Suprapubic skin (tissue), 4 donors: ENCODE measurements around the gene AFAP1L2. TPM values are rescaled to one million over a fixed set of nuclear protein-coding genes. Genes with fewer than 3 reads are reported as not detected.

Source experiments
- DNase-seq, 2 donors: peaks; one replicate each; pipeline ENCODE4 v3.0.0-alpha.2; 2019; ENCODE audit warnings: low spot score in 2 of 2
- H3K27ac ChIP-seq: fragments of 200-600 bp; sonication (generic); one replicate; pipeline ENCODE4 v1.5.1; 2019
- H3K27me3 ChIP-seq: fragments of 200-600 bp; sonication (generic); one replicate; pipeline ENCODE4 v1.5.1; 2019
- H3K36me3 ChIP-seq: fragments of 200-600 bp; sonication (generic); one replicate; pipeline ENCODE4 v1.5.1; 2019
- H3K4me1 ChIP-seq: fragments of 200-600 bp; sonication (generic); one replicate; pipeline ENCODE4 v1.5.1; 2019
- H3K4me3 ChIP-seq: fragments of 200-600 bp; sonication (generic); one replicate; pipeline ENCODE4 v1.5.1; 2019; ENCODE audit warnings: mild to moderate bottlenecking
- H3K9me3 ChIP-seq: fragments of 200-600 bp; sonication (generic); one replicate; pipeline ENCODE4 v1.5.1; 2019
- EP300 ChIP-seq: sonication (generic); formaldehyde crosslinking; IDR thresholded peaks from one replicate; pipeline ENCODE4 v1.6.1; 2017; ENCODE audit warnings: antibody characterized with exemption
- POLR2A ChIP-seq, 2 donors: fragments of 450-650 bp; IDR thresholded peaks; one replicate each; pipeline ENCODE4 v1.6.1; 2017; ENCODE audit warnings: antibody characterized with exemption in 2 of 2, mild to moderate bottlenecking in 2 of 2, moderate library complexity in 2 of 2
- POLR2AphosphoS5 ChIP-seq, 3 donors: sonication (generic); formaldehyde crosslinking; IDR thresholded peaks; one replicate each; pipeline ENCODE4 v1.6.1; 2017; ENCODE audit warnings: antibody characterized with exemption in 3 of 3
- WGBS: methylation state at CpG from one replicate; pipeline ENCODE4 v1.1.5; 2018; 5-methylcytosine and 5-hydroxymethylcytosine counted together
- total RNA-seq, 4 donors: library from RNA; depleted of rRNA; stranded (reverse); fragments of >200 nt; gene quantifications; one replicate each; pipeline ENCODE4 v1.1.0, GENCODE V29; 2016
- TF ChIP-seq, protein P1 (sequence below), 2 donors: fragments of 200-600 bp in 1 of 2; fragments of 450-650 bp in 1 of 2; sonication (generic) in 1 of 2; IDR thresholded peaks; one replicate each; pipeline ENCODE4 v1.5.1; 2016 to 2019; ENCODE audit warnings: antibody characterized with exemption in 2 of 2, mild to moderate bottlenecking in 1 of 2, moderate library complexity in 1 of 2

Gene AFAP1L2
- total RNA-seq, 4 donors from 2014 or later: 10.8 to 32.0 (median 15.7) TPM

DNA sequence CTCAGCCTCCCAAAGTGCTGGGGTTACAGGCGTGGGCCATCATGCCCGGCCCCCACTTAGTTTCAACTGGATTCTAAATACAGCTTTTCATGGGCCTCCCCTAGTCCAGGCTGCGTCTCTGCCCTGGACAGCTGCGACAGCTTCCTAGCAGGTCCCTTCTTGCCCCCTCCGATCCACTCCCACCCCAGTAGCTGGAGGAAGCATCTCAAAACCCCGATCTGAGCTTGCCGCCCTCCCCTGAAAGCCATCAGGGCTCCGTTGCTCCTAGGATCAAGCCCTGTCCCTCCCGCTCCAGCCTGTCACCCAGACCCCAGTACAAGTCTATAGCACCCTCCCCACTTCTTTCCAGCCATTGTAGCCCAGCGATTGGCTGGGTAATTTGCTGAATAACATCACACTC lies 100.7 kb downstream of the AFAP1L2 start:
- DNase-seq: peak in 1 of 2 donors; percentile 54
- WGBS: 73% methylated on average over 10 of the region's 10 CpGs
- H3K27me3 ChIP-seq: no peaks in the 10 kb centered on the region
- TF ChIP-seq, protein P1, sequence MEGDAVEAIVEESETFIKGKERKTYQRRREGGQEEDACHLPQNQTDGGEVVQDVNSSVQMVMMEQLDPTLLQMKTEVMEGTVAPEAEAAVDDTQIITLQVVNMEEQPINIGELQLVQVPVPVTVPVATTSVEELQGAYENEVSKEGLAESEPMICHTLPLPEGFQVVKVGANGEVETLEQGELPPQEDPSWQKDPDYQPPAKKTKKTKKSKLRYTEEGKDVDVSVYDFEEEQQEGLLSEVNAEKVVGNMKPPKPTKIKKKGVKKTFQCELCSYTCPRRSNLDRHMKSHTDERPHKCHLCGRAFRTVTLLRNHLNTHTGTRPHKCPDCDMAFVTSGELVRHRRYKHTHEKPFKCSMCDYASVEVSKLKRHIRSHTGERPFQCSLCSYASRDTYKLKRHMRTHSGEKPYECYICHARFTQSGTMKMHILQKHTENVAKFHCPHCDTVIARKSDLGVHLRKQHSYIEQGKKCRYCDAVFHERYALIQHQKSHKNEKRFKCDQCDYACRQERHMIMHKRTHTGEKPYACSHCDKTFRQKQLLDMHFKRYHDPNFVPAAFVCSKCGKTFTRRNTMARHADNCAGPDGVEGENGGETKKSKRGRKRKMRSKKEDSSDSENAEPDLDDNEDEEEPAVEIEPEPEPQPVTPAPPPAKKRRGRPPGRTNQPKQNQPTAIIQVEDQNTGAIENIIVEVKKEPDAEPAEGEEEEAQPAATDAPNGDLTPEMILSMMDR (IDR thresholded peaks at IDR 0.05): no peak
- TF ChIP-seq POLR2A (IDR thresholded peaks at IDR 0.05) (no peak), EP300 (no peak), POLR2AphosphoS5 (IDR thresholded peaks at IDR 0.05) (no peak)
- H3K36me3 ChIP-seq: peaks cover 21% of the 10 kb centered on the region
- peaks cover 26% of the 10 kb centered on the region for H3K4me1 ChIP-seq
- H3K4me3 ChIP-seq: no peak overlapping the region
- no peak overlapping the region for H3K27ac ChIP-seq
- H3K9me3 ChIP-seq: no peaks in the 10 kb centered on the region

DNA sequence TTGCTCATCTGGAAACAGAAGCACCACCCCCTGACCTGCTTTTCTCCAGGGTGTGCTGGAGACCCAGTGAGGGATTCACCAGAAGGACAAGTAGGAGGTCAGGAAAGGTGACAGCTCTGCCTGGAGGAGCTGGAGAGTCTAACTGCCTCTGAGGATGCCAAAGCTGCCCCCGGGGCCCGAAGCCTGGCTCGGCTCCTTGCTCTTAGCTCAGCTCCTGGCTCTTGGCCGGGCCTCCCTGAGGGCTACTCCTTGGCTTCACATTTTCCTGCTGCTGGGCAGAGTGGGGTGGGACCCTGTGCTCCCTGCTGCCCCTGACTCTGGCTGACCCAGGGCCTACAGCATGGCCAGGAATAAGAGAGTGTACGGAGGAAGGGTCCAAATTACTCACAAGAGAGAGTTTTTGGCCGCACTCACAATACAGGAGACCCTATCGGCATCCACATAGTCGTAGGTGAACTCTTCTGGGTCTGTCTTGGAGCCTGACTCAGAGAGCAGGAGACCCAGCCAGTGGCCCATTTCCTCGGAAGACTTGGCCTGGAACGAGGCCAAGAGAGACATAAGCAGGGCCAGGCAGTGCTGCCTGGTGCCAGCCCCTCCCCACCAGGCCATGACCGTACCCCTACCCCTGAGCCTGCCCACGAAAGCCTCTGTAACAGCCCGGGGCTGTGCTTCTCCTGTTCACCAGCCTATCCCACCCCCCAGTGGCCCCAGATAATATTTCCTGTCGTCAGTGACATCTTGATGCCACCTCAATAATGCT lies 102.2 kb downstream of the AFAP1L2 start:
- Histone ChIP-seq H3K36me3 (peaks cover 28% of the 10 kb centered on the region), H3K4me3 (no peak overlapping the region), H3K4me1 (peaks cover 26% of the 10 kb centered on the region), H3K27ac (no peak overlapping the region), H3K9me3 (no peaks in the 10 kb centered on the region), H3K27me3 (no peaks in the 10 kb centered on the region)
- TF ChIP-seq POLR2A (IDR thresholded peaks at IDR 0.05): no peak
- TF ChIP-seq EP300: no peak
- TF ChIP-seq POLR2AphosphoS5 (IDR thresholded peaks at IDR 0.05): no peak
- TF ChIP-seq, protein P1 (IDR thresholded peaks at IDR 0.05): no peak
- DNase-seq: peak in 1 of 2 donors; percentile 64
- WGBS: 51% methylated on average over 14 of the region's 14 CpGs

DNA sequence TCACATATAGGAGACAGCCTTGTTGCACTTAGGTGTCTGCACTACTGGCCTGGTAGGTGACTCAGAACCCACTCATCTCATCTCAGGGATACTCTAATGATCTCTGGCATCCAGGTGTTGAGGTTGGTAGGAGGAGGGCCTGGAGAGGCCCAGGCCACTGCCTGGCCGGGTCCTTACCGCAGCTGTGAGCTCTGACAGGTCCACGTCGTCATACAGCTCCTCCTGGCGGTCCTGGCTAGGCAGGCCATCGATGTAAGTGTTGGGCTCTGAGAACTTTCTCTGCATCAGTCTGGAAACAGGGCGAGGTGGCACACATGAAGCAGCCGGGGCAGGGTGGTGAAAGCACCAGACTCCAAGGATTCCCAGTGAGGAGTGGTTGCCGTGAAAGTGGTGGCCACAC lies 103.1 kb downstream of the AFAP1L2 start:
- H3K9me3 ChIP-seq: peaks cover 5% of the 10 kb centered on the region
- H3K36me3 ChIP-seq: peaks cover 38% of the 10 kb centered on the region
- no peak overlapping the region for H3K4me3 ChIP-seq
- peak in 1 of 2 donors; percentile 48 for DNase-seq
- TF ChIP-seq, protein P1 (IDR thresholded peaks at IDR 0.05): no peak
- TF ChIP-seq EP300 (no peak), POLR2AphosphoS5 (IDR thresholded peaks at IDR 0.05) (no peak), POLR2A (IDR thresholded peaks at IDR 0.05) (no peak)
- WGBS: 100% methylated on average over 1 of the region's 9 CpGs
- H3K4me1 ChIP-seq: peaks cover 26% of the 10 kb centered on the region
- H3K27me3 ChIP-seq: no peaks in the 10 kb centered on the region
- H3K27ac ChIP-seq: no peak overlapping the region

DNA sequence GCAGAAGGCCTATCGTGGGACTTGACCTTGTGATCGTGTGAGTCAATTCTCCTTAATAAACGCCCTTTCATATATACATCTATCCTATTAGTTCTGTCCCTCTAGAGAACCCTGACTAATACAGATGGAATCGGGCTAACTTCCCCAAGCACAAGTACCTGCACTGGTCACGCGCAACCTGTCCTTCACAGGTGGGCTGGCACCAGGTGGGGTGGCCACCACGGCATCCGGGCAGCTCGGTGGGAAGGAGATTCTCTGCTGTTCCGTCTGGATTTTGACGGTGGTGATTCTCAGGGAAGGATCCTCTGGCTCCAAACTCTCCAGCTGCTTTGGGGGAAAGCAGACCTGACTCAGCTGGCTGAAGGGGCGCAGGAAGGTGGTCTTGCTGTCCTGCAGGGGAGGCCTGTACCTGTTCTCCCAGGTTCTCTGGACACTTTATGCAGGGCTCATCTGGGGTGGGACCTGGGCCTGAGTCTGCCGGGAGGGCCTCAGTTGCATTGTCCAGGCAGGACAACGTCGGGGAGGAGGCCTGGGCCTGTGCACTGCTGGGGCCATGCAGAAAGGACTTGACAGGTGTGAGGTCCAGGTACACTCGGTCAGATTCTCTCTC lies 104.2 kb downstream of the AFAP1L2 start:
- peaks cover 12% of the 10 kb centered on the region for H3K9me3 ChIP-seq
- TF ChIP-seq EP300 (no peak), POLR2AphosphoS5 (IDR thresholded peaks at IDR 0.05) (no peak), POLR2A (IDR thresholded peaks at IDR 0.05) (no peak)
- TF ChIP-seq, protein P1 (IDR thresholded peaks at IDR 0.05): no peak
- no peaks in the 10 kb centered on the region for H3K27me3 ChIP-seq
- H3K4me3 ChIP-seq: no peak overlapping the region
- peaks cover 25% of the 10 kb centered on the region for H3K4me1 ChIP-seq
- no peak overlapping the region for H3K27ac ChIP-seq
- WGBS: 96% methylated on average over 16 of the region's 16 CpGs
- DNase-seq: peak in 1 of 2 donors; percentile 54
- H3K36me3 ChIP-seq: peaks cover 48% of the 10 kb centered on the region

DNA sequence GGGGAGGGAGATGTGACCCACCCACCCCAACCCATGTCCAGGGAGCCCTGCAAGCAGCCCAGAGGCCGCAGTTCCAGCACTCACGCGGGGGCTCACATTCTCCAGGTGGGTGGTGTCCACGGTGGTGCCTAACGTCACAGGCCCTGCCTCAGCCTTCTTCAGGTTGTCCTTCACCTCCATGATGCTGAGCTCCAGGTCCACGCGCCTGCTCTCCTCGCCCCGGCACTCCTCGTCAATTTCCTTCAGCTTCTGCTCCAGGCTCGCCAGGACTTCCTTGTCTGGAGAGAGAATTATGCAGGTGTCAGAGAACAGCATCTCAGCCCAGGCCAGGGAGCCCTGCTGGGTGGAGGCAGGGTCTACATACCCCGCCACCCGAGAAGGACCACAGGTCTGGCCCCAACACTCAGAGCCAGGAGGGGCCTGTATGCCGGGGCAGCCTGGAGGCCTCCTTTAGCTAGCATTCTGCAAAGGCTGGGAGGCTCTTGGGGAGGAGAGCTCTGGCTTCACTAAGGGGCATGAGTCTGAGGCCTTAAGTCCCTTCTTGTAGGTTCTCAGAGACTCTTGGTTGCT lies 107.1 kb downstream of the AFAP1L2 start:
- TF ChIP-seq, protein P1 (IDR thresholded peaks at IDR 0.05): no peak
- TF ChIP-seq POLR2A (IDR thresholded peaks at IDR 0.05): no peak
- no peak for TF ChIP-seq POLR2AphosphoS5 (IDR thresholded peaks at IDR 0.05)
- no peak for TF ChIP-seq EP300
- H3K4me1 ChIP-seq: peaks cover 6% of the 10 kb centered on the region
- H3K36me3 ChIP-seq: peaks cover 51% of the 10 kb centered on the region
- WGBS: 93% methylated on average over 11 of the region's 14 CpGs
- peaks cover 12% of the 10 kb centered on the region for H3K9me3 ChIP-seq
- peak in 1 of 2 donors; percentile 47 for DNase-seq
- no peak overlapping the region for H3K27ac ChIP-seq
- no peaks in the 10 kb centered on the region for H3K27me3 ChIP-seq
- no peak overlapping the region for H3K4me3 ChIP-seq
